ENCODE data around the gene CSTF1.

GRCh38 chr20:56433221-56433879 is 40.9 kb downstream of the CSTF1 start:
- TF ChIP-seq CTCF (IDR thresholded peaks at IDR 0.05; ENCODE audit: low read depth, low read length) (no peak), EZH2phosphoT487 (IDR thresholded peaks at IDR 0.05; ENCODE audit: low read depth) (no peak)

Measured in OCI-LY3 (cell line).